ENCODE data around the gene PDCD6IP.

PDCD6IP gene

GRCh38 chr3:33900809-33901505 lies 102.5 kb downstream of the PDCD6IP start:
- DNase-seq, result no peak

GRCh38 chr3:33901862-33902563 lies 103.6 kb downstream of the PDCD6IP start:
- no peak for DNase-seq

GRCh38 chr3:33904730-33905129 lies 106.3 kb downstream of the PDCD6IP start:
- no peak for DNase-seq

GRCh38 chr3:33908250-33908851 lies 109.9 kb downstream of the PDCD6IP start:
- DNase-seq, result no peak

GRCh38 chr3:33909547-33909946 lies 111.1 kb downstream of the PDCD6IP start:
- no peak for DNase-seq

- DNase-seq, result no peak
Observed at GRCh38 chr3:33910031-33910430, 111.6 kb downstream of the PDCD6IP start.

GRCh38 chr3:33911525-33912322 lies 113.3 kb downstream of the PDCD6IP start:
- DNase-seq, result no peak

GRCh38 chr3:33914212-33914611 lies 115.8 kb downstream of the PDCD6IP start:
- no peak for DNase-seq

- no peak for DNase-seq
Observed at GRCh38 chr3:33914731-33915379, 116.4 kb downstream of the PDCD6IP start.

- DNase-seq, result no peak
Observed at GRCh38 chr3:33915796-33916546, 117.5 kb downstream of the PDCD6IP start.

GRCh38 chr3:33918126-33918756 lies 119.8 kb downstream of the PDCD6IP start:
- DNase-seq, result no peak

Measured in activated CD8-positive, alpha-beta memory T cell treated with anti-CD3 and anti-CD28 coated beads for 24 hours (primary cell).